Subcutaneous adipose tissue (tissue), 4 donors: ENCODE data around the gene TTC12. TPM values are rescaled to one million over a fixed set of nuclear protein-coding genes. Genes with fewer than 3 reads are reported as not detected.

Experiments used
- CTCF ChIP-seq: fragments of 450-650 bp; IDR thresholded peaks from one replicate; pipeline ENCODE4 v1.5.1; 2016; ENCODE audit warnings: low read depth, mild to moderate bottlenecking, control low read depth, antibody characterized with exemption, moderate library complexity
- total RNA-seq, 4 donors: library from RNA; depleted of rRNA; stranded (reverse); fragments of >200 nt; gene quantifications; one replicate each; pipeline ENCODE4 v1.1.0, GENCODE V29; 2016

Gene TTC12
- total RNA-seq, 4 donors from 2014 or later = 10.6 to 17.7 (median 12.2) TPM

GRCh38 chr11:113412675-113413074 is 98.3 kb downstream of the TTC12 start:
- no peak for TF ChIP-seq CTCF

GRCh38 chr11:113415343-113415742 is 101.0 kb downstream of the TTC12 start:
- TF ChIP-seq CTCF = no peak

Other genes with a start within 250 kb of the TTC12 start
- under 1 TPM in 2 of 4 donors, not detected in 2; 0.57 to 0.66 TPM for gene ANKK1, start 73.2 kb downstream of the TTC12 start, total RNA-seq
- not detected for gene DRD2, start 160.8 kb downstream of the TTC12 start, total RNA-seq